Smooth muscle cell (in vitro differentiated cells): ENCODE data around the gene MRPL42. TPM values are rescaled to one million over a fixed set of nuclear protein-coding genes. Genes with fewer than 3 reads are reported as not detected.

Source experiments
- DNase-seq: peaks from one replicate; lab custom pipeline; 2025; ENCODE audit not compliant: unreplicated experiment; lab: John Stamatoyannopoulos, UW
- H2AFZ ChIP-seq: fragments of 200-600 bp; sonication (generic); 2 replicates; pipeline ENCODE4 v1.6.0; 2016; ENCODE audit warnings: antibody characterized with exemption, low read depth, mild to moderate bottlenecking
- H3F3A ChIP-seq: fragments of 200-600 bp; sonication (generic); 2 replicates; pipeline ENCODE4 v1.6.0; 2017; ENCODE audit warnings: antibody characterized with exemption, low read depth
- H3K27ac ChIP-seq: fragments of 200-600 bp; sonication (generic); 2 replicates; pipeline ENCODE4 v1.5.1; 2016; ENCODE audit warnings: low read depth, mild to moderate bottlenecking
- H3K27me3 ChIP-seq: fragments of 200-600 bp; sonication (generic); 2 replicates; pipeline ENCODE4 v1.6.1; 2016; ENCODE audit warnings: low read depth, mild to moderate bottlenecking
- H3K36me3 ChIP-seq: fragments of 200-600 bp; sonication (generic); 2 replicates; pipeline ENCODE4 v1.5.1; 2016; ENCODE audit warnings: low read depth
- H3K4me1 ChIP-seq: fragments of 200-600 bp; sonication (generic); 2 replicates; pipeline ENCODE4 v1.5.1; 2016; ENCODE audit warnings: low read depth
- H3K4me2 ChIP-seq: fragments of 200-600 bp; sonication (generic); 2 replicates; pipeline ENCODE4 v1.6.0; 2016; ENCODE audit warnings: mild to moderate bottlenecking
- H3K4me3 ChIP-seq: fragments of 200-600 bp; sonication (generic); 2 replicates; pipeline ENCODE4 v1.5.1; 2016; ENCODE audit warnings: mild to moderate bottlenecking
- H3K79me2 ChIP-seq: fragments of 200-600 bp; sonication (generic); 2 replicates; pipeline ENCODE4 v1.6.0; 2016; ENCODE audit warnings: low read depth, mild to moderate bottlenecking
- H3K9ac ChIP-seq: fragments of 200-600 bp; sonication (generic); 2 replicates; pipeline ENCODE4 v1.6.0; 2016; ENCODE audit warnings: low read depth
- H3K9me3 ChIP-seq: fragments of 200-600 bp; sonication (generic); replicated peaks from 2 replicates; pipeline ENCODE4 v1.5.1; 2016; ENCODE audit warnings: low read depth
- H4K20me1 ChIP-seq: fragments of 200-600 bp; sonication (generic); 2 replicates; pipeline ENCODE4 v1.6.0; 2016; ENCODE audit warnings: low read depth
- WGBS: methylation state at CpG from one replicate; pipeline ENCODE4 v1.1.7; 2016; ENCODE audit warnings: low lambda C conversion rate; 5-methylcytosine and 5-hydroxymethylcytosine counted together
- polyA plus RNA-seq: library from polyadenylated mRNA; unstranded; fragments of >200 nt; fragmentation: Nextera tagmentation; extraction: Ambion mirVana; gene quantifications from 2 replicates; pipeline ENCODE4 v1.2.1, GENCODE V29; 2016
- total RNA-seq: library from RNA; depleted of rRNA; stranded (reverse); fragments of >200 nt; gene quantifications from 2 replicates; pipeline ENCODE4 v1.2.3, GENCODE V29; 2014
- TF ChIP-seq, protein P1 (sequence below): fragments of 200-600 bp; sonication (generic); IDR thresholded peaks from 2 replicates; pipeline ENCODE4 v1.5.1; 2017; ENCODE audit warnings: borderline replicate concordance, mild to moderate bottlenecking, antibody characterized with exemption; ENCODE audit not compliant: insufficient read depth, poor library complexity, severe bottlenecking

The MRPL42 gene
- total and polyA plus RNA-seq, 2 experiments from 2014 or later = 82.8 to 113 TPM

DNA sequence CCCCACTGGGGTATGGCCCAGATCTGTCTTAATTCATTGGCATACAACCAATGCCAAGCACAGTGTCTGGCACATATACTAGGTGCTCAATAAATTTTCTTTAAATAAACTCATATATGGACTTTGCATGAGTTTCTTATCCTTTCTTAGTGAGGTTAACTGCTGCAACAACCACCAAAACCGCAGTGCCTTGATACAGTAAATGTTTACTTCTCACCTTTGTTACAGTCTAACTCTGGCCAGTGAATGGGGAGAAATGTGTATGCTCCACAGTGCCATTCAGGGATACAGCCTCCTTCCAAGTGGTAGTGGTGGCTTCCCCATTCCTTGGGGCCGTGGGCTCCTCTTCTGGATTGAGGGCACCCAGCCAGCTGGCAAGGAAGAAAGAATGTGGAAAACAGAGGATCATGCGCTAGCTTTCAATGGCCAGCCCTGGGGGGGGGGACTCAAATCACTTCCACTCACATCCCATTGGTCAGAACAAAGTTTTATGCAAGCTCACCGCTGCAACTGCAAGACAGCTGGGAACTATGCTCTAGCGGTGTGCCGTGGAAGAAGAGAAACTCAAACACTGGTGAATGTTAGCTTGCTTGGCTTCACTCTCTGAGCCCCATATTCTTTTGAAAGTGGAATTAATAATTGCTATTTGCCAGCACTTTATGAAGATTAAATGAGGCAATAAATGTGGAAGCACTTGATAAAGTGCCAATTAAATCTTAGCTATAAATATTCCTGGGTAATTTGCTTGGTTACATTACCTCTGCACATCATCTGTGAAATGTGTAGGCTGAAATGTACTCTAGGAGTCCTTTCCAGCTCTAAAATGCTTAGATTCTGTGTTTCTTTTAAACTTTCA lies 54.1 kb downstream of the MRPL42 start:
- Histone ChIP-seq H3K4me1 (no peaks in the 10 kb centered on the region), H3K27me3 (no peaks in the 10 kb centered on the region), H2AFZ (no peak overlapping the region), H3K4me3 (no peak overlapping the region), H3K36me3 (no peaks in the 10 kb centered on the region), H3K4me2 (no peak overlapping the region), H3K27ac (no peak overlapping the region), H3K79me2 (no peaks in the 10 kb centered on the region), H3F3A (no peaks in the 10 kb centered on the region), H4K20me1 (no peaks in the 10 kb centered on the region), H3K9me3 (no peaks in the 10 kb centered on the region), H3K9ac (no peak overlapping the region)
- WGBS = 81% methylated on average over 6 of the region's 6 CpGs
- no peak for DNase-seq
- TF ChIP-seq, protein P1, sequence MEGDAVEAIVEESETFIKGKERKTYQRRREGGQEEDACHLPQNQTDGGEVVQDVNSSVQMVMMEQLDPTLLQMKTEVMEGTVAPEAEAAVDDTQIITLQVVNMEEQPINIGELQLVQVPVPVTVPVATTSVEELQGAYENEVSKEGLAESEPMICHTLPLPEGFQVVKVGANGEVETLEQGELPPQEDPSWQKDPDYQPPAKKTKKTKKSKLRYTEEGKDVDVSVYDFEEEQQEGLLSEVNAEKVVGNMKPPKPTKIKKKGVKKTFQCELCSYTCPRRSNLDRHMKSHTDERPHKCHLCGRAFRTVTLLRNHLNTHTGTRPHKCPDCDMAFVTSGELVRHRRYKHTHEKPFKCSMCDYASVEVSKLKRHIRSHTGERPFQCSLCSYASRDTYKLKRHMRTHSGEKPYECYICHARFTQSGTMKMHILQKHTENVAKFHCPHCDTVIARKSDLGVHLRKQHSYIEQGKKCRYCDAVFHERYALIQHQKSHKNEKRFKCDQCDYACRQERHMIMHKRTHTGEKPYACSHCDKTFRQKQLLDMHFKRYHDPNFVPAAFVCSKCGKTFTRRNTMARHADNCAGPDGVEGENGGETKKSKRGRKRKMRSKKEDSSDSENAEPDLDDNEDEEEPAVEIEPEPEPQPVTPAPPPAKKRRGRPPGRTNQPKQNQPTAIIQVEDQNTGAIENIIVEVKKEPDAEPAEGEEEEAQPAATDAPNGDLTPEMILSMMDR = no peak

DNA sequence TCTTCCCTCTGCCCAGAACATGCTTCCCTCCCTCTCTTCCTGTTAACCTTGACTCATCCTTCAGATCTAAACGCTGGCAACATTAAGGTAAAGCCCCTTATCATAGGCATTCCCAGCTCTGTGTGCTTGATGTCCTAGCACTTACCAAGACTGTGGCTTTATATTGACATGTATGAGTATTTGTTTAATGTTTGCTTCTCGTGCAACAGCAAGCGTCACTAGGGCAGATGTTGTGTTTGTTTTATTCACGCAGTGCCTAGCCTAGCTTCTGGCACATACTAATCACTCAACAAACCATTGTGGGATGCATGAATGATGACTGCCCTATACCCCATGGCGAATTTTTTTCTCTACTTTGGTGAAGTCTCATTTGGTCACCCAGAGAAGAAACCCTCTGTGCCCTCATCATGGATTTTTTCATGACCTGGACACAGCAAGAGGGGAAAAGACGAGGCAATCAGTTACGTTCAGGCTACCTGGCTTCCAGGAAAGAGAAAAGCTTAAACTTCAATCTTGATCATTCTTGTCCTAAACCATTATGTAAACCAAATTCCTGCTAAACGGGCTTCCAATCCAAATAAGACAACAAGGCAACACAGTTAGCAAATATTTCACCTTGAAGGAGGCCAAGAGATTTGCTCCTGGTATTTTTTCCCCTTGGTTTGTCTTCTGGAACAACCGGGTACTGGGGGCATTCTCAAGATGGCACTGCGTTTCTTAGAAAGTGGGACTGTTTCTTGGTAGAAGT lies 57.2 kb downstream of the MRPL42 start:
- H3F3A ChIP-seq = no peaks in the 10 kb centered on the region
- no peak overlapping the region for H3K4me3 ChIP-seq
- H3K4me2 ChIP-seq = no peak overlapping the region
- H2AFZ ChIP-seq = no peak overlapping the region
- H3K27ac ChIP-seq = no peak overlapping the region
- no peaks in the 10 kb centered on the region for H3K4me1 ChIP-seq
- H3K9me3 ChIP-seq = no peaks in the 10 kb centered on the region
- H4K20me1 ChIP-seq = no peaks in the 10 kb centered on the region
- H3K9ac ChIP-seq = no peak overlapping the region
- no peak for DNase-seq
- TF ChIP-seq, protein P1 = no peak
- no peaks in the 10 kb centered on the region for H3K36me3 ChIP-seq
- WGBS = 82% methylated on average over 10 of the region's 10 CpGs
- H3K27me3 ChIP-seq = no peaks in the 10 kb centered on the region
- no peaks in the 10 kb centered on the region for H3K79me2 ChIP-seq

DNA sequence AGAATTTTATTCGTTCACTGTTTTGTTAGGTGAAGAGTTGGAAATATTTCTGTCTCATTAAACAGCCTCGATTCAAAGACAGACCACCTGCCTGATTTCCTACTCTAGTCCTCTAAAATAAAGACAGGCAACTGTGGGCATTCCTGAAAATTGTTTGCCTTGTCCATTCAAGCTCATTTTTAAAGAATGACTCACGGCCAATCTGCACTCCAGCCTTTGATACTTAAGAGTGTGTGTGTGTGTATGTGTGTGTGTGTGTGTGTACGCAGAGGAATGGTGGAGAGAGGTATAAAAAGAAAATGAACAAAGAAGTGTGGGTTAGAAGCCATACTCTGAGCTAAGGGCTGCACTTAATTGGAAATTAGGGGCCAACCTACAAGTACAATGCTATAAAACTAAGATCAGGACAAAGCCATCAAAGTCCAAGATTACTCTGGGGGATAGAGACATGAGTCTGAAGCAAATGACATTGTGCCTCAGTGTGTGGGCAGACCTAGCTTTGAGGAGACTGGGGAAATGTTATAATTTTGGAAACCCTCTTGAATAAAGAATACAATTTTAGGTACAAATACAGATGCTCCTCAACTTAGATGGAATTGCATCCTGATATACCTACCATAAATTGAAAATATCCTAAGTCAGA lies 59.6 kb downstream of the MRPL42 start:
- H3K27ac ChIP-seq = no peak overlapping the region
- no peaks in the 10 kb centered on the region for H3K36me3 ChIP-seq
- H3K4me3 ChIP-seq = no peak overlapping the region
- H3K9ac ChIP-seq = no peak overlapping the region
- H3K79me2 ChIP-seq = no peaks in the 10 kb centered on the region
- no peaks in the 10 kb centered on the region for H3K4me1 ChIP-seq
- H4K20me1 ChIP-seq = no peaks in the 10 kb centered on the region
- no peak overlapping the region for H2AFZ ChIP-seq
- H3K4me2 ChIP-seq = peak overlapping the region; percentile 21
- H3K27me3 ChIP-seq = no peaks in the 10 kb centered on the region
- no peak for DNase-seq
- H3K9me3 ChIP-seq = no peaks in the 10 kb centered on the region
- TF ChIP-seq, protein P1 = no peak
- H3F3A ChIP-seq = no peaks in the 10 kb centered on the region
- WGBS = 38% methylated on average over 4 of the region's 4 CpGs
